ENCODE measurements around the gene ZGLP1. TPM values are rescaled to one million over a fixed set of nuclear protein-coding genes. Genes with fewer than 3 reads are reported as not detected.
A peak's percentile ranks its signal among the peaks of the same experiment; 100 is the strongest.

ZGLP1 gene
- total RNA-seq, 1 donor from 2014 or later, result 1.0 TPM

GRCh38 chr19:10325732-10326131 is 16.1 kb upstream of the ZGLP1 start:
- ATAC-seq, result no peak

GRCh38 chr19:10321874-10322835 is 12.5 kb upstream of the ZGLP1 start:
- no peak for ATAC-seq

- peak; percentile 41 for ATAC-seq
Measured at GRCh38 chr19:10321417-10321797, 11.8 kb upstream of the ZGLP1 start.

GRCh38 chr19:10320602-10321416 is 11.2 kb upstream of the ZGLP1 start:
- no peak for ATAC-seq

- no peak for ATAC-seq
Measured at GRCh38 chr19:10318807-10319682, 9.4 kb upstream of the ZGLP1 start.

GRCh38 chr19:10317857-10318462 is 8.3 kb upstream of the ZGLP1 start:
- ATAC-seq, result no peak

- no peak for ATAC-seq
Measured at GRCh38 chr19:10317045-10317856, 7.6 kb upstream of the ZGLP1 start.

- no peak for ATAC-seq
Measured at GRCh38 chr19:10316229-10317044, 6.8 kb upstream of the ZGLP1 start.

GRCh38 chr19:10315335-10316214 is 6.0 kb upstream of the ZGLP1 start, which contains the start of gene FDX2:
Gene FDX2 (minus strand): TSS chr19:10316015. CDS start chr19:10315996, 19 bp downstream.
- peak; percentile 82 for ATAC-seq

- no peak for ATAC-seq
Measured at GRCh38 chr19:10306327-10306726, 3.3 kb downstream of the ZGLP1 start.

GRCh38 chr19:10305139-10305806 is 4.3 kb downstream of the ZGLP1 start:
- ATAC-seq, result no peak

- peak; percentile 24 for ATAC-seq
Measured at GRCh38 chr19:10299545-10300458, 9.8 kb downstream of the ZGLP1 start.

GRCh38 chr19:10295847-10296591 is 13.6 kb downstream of the ZGLP1 start:
- ATAC-seq, result no peak

GRCh38 chr19:10295305-10295846 is 14.2 kb downstream of the ZGLP1 start:
- ATAC-seq, result peak; percentile 45

GRCh38 chr19:10294368-10294697 is 15.3 kb downstream of the ZGLP1 start:
- no peak for ATAC-seq

- ATAC-seq, result no peak
Measured at GRCh38 chr19:10293637-10294367, 15.8 kb downstream of the ZGLP1 start.
